ENCODE measurements around the gene THBS1.

Gene THBS1

GRCh38 chr15:39591896-39592315 lies 11.0 kb downstream of the THBS1 start:
- no peaks in the 10 kb centered on the region for H3K9me3 ChIP-seq (replicated peaks; ENCODE audit: insufficient read depth, low read length)
- H3K4me1 ChIP-seq (ENCODE audit: low read length): no peaks in the 10 kb centered on the region
- TF ChIP-seq CTCF (IDR thresholded peaks at IDR 0.05; ENCODE audit: low read length): no peak
- no peak for TF ChIP-seq EZH2 (optimal IDR thresholded peaks at IDR 0.05; ENCODE audit: low read depth, low read length)
- TF ChIP-seq EZH2phosphoT487 (IDR thresholded peaks at IDR 0.05; ENCODE audit: low read length): no peak
- no peaks in the 10 kb centered on the region for H4K20me1 ChIP-seq (ENCODE audit: insufficient read depth, low read length)
- no peaks in the 10 kb centered on the region for H3K27me3 ChIP-seq (replicated peaks; ENCODE audit: insufficient read depth, low read length)
- no peak overlapping the region for H3K27ac ChIP-seq (ENCODE audit: low read length)
- H3K4me2 ChIP-seq (ENCODE audit: low read depth, low read length): no peak overlapping the region
- no peaks in the 10 kb centered on the region for H3K79me2 ChIP-seq (ENCODE audit: low read length)
- no peaks in the 10 kb centered on the region for H3F3A ChIP-seq (ENCODE audit: insufficient read depth, low read length)
- no peak overlapping the region for H3K4me3 ChIP-seq (ENCODE audit: low read length)
- no peaks in the 10 kb centered on the region for H3K9me2 ChIP-seq (replicated peaks; ENCODE audit: insufficient read depth, low read length)
- no peak overlapping the region for H3K9ac ChIP-seq (ENCODE audit: low read length)
- no peak for DNase-seq
- no peak overlapping the region for H2AFZ ChIP-seq (ENCODE audit: low read length)
- no peaks in the 10 kb centered on the region for H3K36me3 ChIP-seq (replicated peaks; ENCODE audit: insufficient read depth, low read length)

GRCh38 chr15:39592500-39592899 lies 11.6 kb downstream of the THBS1 start:
- Histone ChIP-seq H3K79me2 (ENCODE audit: low read length) (no peaks in the 10 kb centered on the region), H2AFZ (ENCODE audit: low read length) (no peak overlapping the region), H3K4me2 (ENCODE audit: low read depth, low read length) (no peak overlapping the region), H3K4me1 (ENCODE audit: low read length) (no peaks in the 10 kb centered on the region), H3K9me2 (replicated peaks; ENCODE audit: insufficient read depth, low read length) (no peaks in the 10 kb centered on the region), H3K27ac (ENCODE audit: low read length) (no peak overlapping the region), H4K20me1 (ENCODE audit: insufficient read depth, low read length) (no peaks in the 10 kb centered on the region), H3K4me3 (ENCODE audit: low read length) (no peak overlapping the region), H3K9me3 (replicated peaks; ENCODE audit: insufficient read depth, low read length) (no peaks in the 10 kb centered on the region), H3K27me3 (replicated peaks; ENCODE audit: insufficient read depth, low read length) (no peaks in the 10 kb centered on the region), H3K36me3 (replicated peaks; ENCODE audit: insufficient read depth, low read length) (no peaks in the 10 kb centered on the region), H3K9ac (ENCODE audit: low read length) (no peak overlapping the region), H3F3A (ENCODE audit: insufficient read depth, low read length) (no peaks in the 10 kb centered on the region)
- no peak for DNase-seq
- TF ChIP-seq EZH2 (optimal IDR thresholded peaks at IDR 0.05; ENCODE audit: low read depth, low read length) (no peak), EZH2phosphoT487 (IDR thresholded peaks at IDR 0.05; ENCODE audit: low read length) (no peak), CTCF (IDR thresholded peaks at IDR 0.05; ENCODE audit: low read length) (no peak)

GRCh38 chr15:39593071-39593655 lies 12.3 kb downstream of the THBS1 start:
- H3K4me1 ChIP-seq (ENCODE audit: low read length): no peaks in the 10 kb centered on the region
- no peaks in the 10 kb centered on the region for H3K79me2 ChIP-seq (ENCODE audit: low read length)
- H3F3A ChIP-seq (ENCODE audit: insufficient read depth, low read length): no peaks in the 10 kb centered on the region
- H3K27ac ChIP-seq (ENCODE audit: low read length): no peak overlapping the region
- TF ChIP-seq CTCF (IDR thresholded peaks at IDR 0.05; ENCODE audit: low read length) (no peak), EZH2 (optimal IDR thresholded peaks at IDR 0.05; ENCODE audit: low read depth, low read length) (no peak), EZH2phosphoT487 (IDR thresholded peaks at IDR 0.05; ENCODE audit: low read length) (no peak)
- no peaks in the 10 kb centered on the region for H3K9me2 ChIP-seq (replicated peaks; ENCODE audit: insufficient read depth, low read length)
- H4K20me1 ChIP-seq (ENCODE audit: insufficient read depth, low read length): no peaks in the 10 kb centered on the region
- H3K4me2 ChIP-seq (ENCODE audit: low read depth, low read length): no peak overlapping the region
- H3K9ac ChIP-seq (ENCODE audit: low read length): no peak overlapping the region
- H2AFZ ChIP-seq (ENCODE audit: low read length): no peak overlapping the region
- DNase-seq: no peak
- H3K36me3 ChIP-seq (replicated peaks; ENCODE audit: insufficient read depth, low read length): no peaks in the 10 kb centered on the region
- H3K9me3 ChIP-seq (replicated peaks; ENCODE audit: insufficient read depth, low read length): no peaks in the 10 kb centered on the region
- no peaks in the 10 kb centered on the region for H3K27me3 ChIP-seq (replicated peaks; ENCODE audit: insufficient read depth, low read length)
- H3K4me3 ChIP-seq (ENCODE audit: low read length): no peak overlapping the region

Measured in MM.1S (cell line).